ENCODE data around the gene LRRC7. TPM values are rescaled to one million over a fixed set of nuclear protein-coding genes. Genes with fewer than 3 reads are reported as not detected.
A peak's percentile ranks its signal among the peaks of the same experiment; 100 is the strongest.

Gene LRRC7
- polyA plus RNA-seq, 1 experiment, result not detected

GRCh38 chr1:70039485-70039884, 471.8 kb downstream of the LRRC7 start:
- POLR2A ChIA-PET, result no interaction called here
- TF ChIP-seq, protein P1, sequence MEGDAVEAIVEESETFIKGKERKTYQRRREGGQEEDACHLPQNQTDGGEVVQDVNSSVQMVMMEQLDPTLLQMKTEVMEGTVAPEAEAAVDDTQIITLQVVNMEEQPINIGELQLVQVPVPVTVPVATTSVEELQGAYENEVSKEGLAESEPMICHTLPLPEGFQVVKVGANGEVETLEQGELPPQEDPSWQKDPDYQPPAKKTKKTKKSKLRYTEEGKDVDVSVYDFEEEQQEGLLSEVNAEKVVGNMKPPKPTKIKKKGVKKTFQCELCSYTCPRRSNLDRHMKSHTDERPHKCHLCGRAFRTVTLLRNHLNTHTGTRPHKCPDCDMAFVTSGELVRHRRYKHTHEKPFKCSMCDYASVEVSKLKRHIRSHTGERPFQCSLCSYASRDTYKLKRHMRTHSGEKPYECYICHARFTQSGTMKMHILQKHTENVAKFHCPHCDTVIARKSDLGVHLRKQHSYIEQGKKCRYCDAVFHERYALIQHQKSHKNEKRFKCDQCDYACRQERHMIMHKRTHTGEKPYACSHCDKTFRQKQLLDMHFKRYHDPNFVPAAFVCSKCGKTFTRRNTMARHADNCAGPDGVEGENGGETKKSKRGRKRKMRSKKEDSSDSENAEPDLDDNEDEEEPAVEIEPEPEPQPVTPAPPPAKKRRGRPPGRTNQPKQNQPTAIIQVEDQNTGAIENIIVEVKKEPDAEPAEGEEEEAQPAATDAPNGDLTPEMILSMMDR (IDR thresholded peaks at IDR 0.05; ENCODE audit: low read depth, low read length), result no peak
- CTCF ChIA-PET, result interaction anchor here (1.6 kb wide), 1 partner anchor 103 kb away, joined by 6 read pairs; no protein-coding TSS in a partner anchor

GRCh38 chr1:70041317-70042045, 473.8 kb downstream of the LRRC7 start:
- H3K27me3 ChIP-seq (ENCODE audit: control insufficient read depth, insufficient read depth, low read length), result no peaks in the 10 kb centered on the region
- no peak overlapping the region for H3K27ac ChIP-seq (ENCODE audit: low read depth, low read length)
- H3K9me3 ChIP-seq (ENCODE audit: control insufficient read depth, insufficient read depth, low read length), result no peaks in the 10 kb centered on the region; the same call in 1 of the 2 replicates
- TF ChIP-seq, protein P1 (IDR thresholded peaks at IDR 0.05; ENCODE audit: low read depth, low read length), result no peak
- ChIA-PET CTCF (interaction anchor here (0.9 to 3.0 kb wide), 3 partner anchors 7 to 102 kb away, joined by 3 to 15 read pairs (median 6); no protein-coding TSS in a partner anchor), POLR2A (no interaction called here)
- no peak for DNase-seq (ENCODE audit: low read depth, low spot score)
- no peak overlapping the region for H3K4me3 ChIP-seq (ENCODE audit: low read depth, low read length)

More at GRCh38 chr1:70039485-70039884, 471.8 kb downstream of the LRRC7 start:
- no peaks in the 10 kb centered on the region for H3K27me3 ChIP-seq (ENCODE audit: control insufficient read depth, insufficient read depth, low read length)
- no peak overlapping the region for H3K4me3 ChIP-seq (ENCODE audit: low read depth, low read length)
- no peak overlapping the region for H3K27ac ChIP-seq (ENCODE audit: low read depth, low read length)
- H3K9me3 ChIP-seq (ENCODE audit: control insufficient read depth, insufficient read depth, low read length), result no peaks in the 10 kb centered on the region; the same call in 1 of the 2 replicates
- DNase-seq (ENCODE audit: low read depth, low spot score), result no peak

DNA sequence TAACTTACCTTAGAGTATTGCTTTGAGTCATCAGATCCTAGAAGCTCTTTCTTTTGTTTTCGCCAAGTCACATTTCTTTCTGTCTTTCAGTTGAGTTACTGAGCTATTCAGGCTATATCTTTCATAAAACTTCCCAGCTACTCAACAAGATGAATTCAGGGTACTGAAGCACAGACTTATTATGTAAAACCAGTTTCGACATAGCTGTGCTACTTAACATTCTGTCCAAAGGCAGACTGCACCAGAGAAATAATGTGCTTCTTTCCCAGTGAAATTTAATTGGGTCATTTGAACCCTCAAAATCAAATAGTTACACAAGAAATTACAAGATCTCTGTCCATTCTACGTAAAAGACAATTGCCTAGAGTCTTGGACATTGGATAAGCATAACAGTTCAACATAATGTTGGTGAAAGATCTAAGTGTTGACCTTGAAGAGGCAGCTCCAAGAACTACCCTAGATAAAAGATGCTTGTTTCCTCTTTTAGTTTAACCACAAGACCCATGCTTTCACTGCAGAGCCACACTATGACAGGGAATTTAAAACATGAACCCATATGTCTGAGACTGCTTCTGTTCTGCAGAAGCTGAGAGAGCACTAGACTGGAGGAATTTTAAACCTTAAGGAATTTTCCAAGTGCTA, 474.5 kb downstream of the LRRC7 start:
- ChIA-PET CTCF (interaction anchor here (0.9 to 3.0 kb wide), 3 partner anchors 8 to 101 kb away, joined by 3 to 15 read pairs (median 6); no protein-coding TSS in a partner anchor), POLR2A (no interaction called here)
- Histone ChIP-seq H3K27me3 (ENCODE audit: control insufficient read depth, insufficient read depth, low read length) (no peaks in the 10 kb centered on the region), H3K27ac (ENCODE audit: low read depth, low read length) (no peak overlapping the region), H3K9me3 (ENCODE audit: control insufficient read depth, insufficient read depth, low read length) (no peaks in the 10 kb centered on the region; the same call in 1 of the 2 replicates), H3K4me3 (ENCODE audit: low read depth, low read length) (no peak overlapping the region)
- TF ChIP-seq, protein P1 (IDR thresholded peaks at IDR 0.05; ENCODE audit: low read depth, low read length), result no peak
- no peak for DNase-seq (ENCODE audit: low read depth, low spot score)

GRCh38 chr1:70043804-70044203, 476.1 kb downstream of the LRRC7 start:
- Histone ChIP-seq H3K27ac (ENCODE audit: low read depth, low read length) (no peak overlapping the region), H3K27me3 (ENCODE audit: control insufficient read depth, insufficient read depth, low read length) (no peaks in the 10 kb centered on the region), H3K9me3 (ENCODE audit: control insufficient read depth, insufficient read depth, low read length) (no peaks in the 10 kb centered on the region; the same call in 1 of the 2 replicates), H3K4me3 (ENCODE audit: low read depth, low read length) (no peak overlapping the region)
- DNase-seq (ENCODE audit: low read depth, low spot score), result peak; percentile 50
- TF ChIP-seq, protein P1 (IDR thresholded peaks at IDR 0.05; ENCODE audit: low read depth, low read length), result no peak
- ChIA-PET POLR2A (interaction anchor here (1.2 kb wide), 1 partner anchor 47 kb away, joined by 3 read pairs; no protein-coding TSS in a partner anchor), CTCF (interaction anchor here (1.3 to 3.0 kb wide), 2 partner anchors 9 to 99 kb away, joined by 4 to 15 read pairs; no protein-coding TSS in a partner anchor)

Measured in AG04450 (cell line).